AG08396 (cell line): ENCODE data around the gene MTHFSD.
A peak's percentile ranks its signal among the peaks of the same experiment; 100 is the strongest.

Source experiments
- DNase-seq: peaks from one replicate; pipeline ENCODE4 v3.0.0; 2012; ENCODE audit warnings: low spot score, mixed read lengths

The MTHFSD gene

GRCh38 chr16:86490859-86491639, 64.0 kb downstream of the MTHFSD start:
- DNase-seq = peak; percentile 59

DNA sequence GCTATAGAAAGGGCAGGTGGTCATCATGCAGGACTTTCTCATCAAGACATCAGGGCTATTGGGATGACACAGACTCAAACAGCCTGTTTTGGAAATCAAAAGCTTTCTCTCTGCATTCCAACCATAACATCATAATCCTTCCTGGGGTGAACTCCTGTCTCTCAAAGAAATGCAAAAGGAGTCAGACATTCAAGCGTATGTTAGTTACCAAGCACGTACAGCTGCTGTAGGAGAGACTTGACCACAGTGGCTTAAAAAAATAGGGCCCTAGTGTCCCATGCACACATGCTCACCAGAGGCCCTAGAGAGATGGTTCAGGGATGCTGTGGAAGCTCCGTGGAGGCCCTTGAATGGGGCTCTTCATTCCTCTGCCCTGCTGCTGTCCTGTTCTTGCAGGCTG, 69.3 kb downstream of the MTHFSD start:
- DNase-seq = no peak

- no peak for DNase-seq
Observed at GRCh38 chr16:86484240-86484639, 70.8 kb downstream of the MTHFSD start.

GRCh38 chr16:86481607-86482006, 73.4 kb downstream of the MTHFSD start:
- DNase-seq = no peak

DNA sequence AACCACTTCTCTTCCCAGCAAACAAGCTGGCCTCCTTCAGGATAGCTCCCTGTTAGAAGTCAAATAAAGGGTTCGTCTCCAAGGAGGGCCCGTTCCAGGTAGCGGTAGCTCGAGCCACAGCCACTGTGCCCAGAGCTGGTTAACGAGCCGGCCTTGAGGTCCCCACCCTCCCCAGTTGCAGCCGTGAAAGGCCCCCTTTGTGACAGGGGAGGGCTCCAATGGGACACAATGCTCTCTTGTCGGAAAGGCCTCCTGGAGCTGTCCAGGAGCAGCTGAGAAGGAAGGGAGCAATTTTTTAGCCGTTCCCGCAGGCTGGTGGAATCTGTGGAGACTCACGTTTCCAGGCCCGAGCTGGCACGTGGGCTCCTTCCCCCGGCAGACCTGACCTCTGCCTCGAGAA, 74.6 kb downstream of the MTHFSD start:
- DNase-seq = no peak
